PC-3 (cell line): ENCODE results near the gene PDIA6. TPM values are rescaled to one million over a fixed set of nuclear protein-coding genes. Genes with fewer than 3 reads are reported as not detected.

Experiments
- ATAC-seq: fragments of 200-7000 bp; cut with Tn5 transposase; 2 replicates; pipeline ENCODE4 v1.9.1; 2020; ENCODE audit warnings: mild to moderate bottlenecking, moderate library complexity
- BruUV-seq: library from RNA; stranded (reverse); fragments of 400-500 nt; replicated peaks from 2 replicates; lab custom pipeline; 2021; lab: Mats Ljungman, UMichigan
- CTCF ChIA-PET: fragments of 300-600 bp; sonication (Branson Sonifier 250); formaldehyde crosslinking; loops from one replicate; lab custom pipeline; 2022; ENCODE audit warnings: antibody characterized with exemption; lab: Charles Lee
- POLR2A ChIA-PET: fragments of 300-600 bp; sonication (Branson Sonifier 250); formaldehyde crosslinking; loops from one replicate; lab custom pipeline; 2022; ENCODE audit warnings: antibody characterized with exemption; ENCODE audit not compliant: unreplicated experiment; lab: Charles Lee
- DNase-seq: peaks from one replicate; pipeline ENCODE4 v3.0.0-alpha.2; 2015
- H2AFZ ChIP-seq: fragments of 300-600 bp; sonication (generic); 2 replicates; pipeline ENCODE4 v1.6.0; 2016; ENCODE audit warnings: antibody characterized with exemption, low read length
- H3F3A ChIP-seq: fragments of 300-600 bp; sonication (generic); one replicate; pipeline ENCODE4 v1.6.0; 2017; ENCODE audit warnings: antibody characterized with exemption, low read length, control low read depth, mild to moderate bottlenecking; ENCODE audit not compliant: unreplicated experiment
- H3K27ac ChIP-seq: fragments of 300-600 bp; sonication (generic); 2 replicates; pipeline ENCODE4 v1.5.1; 2016; ENCODE audit warnings: mild to moderate bottlenecking, low read length
- H3K27me3 ChIP-seq: fragments of 300-600 bp; sonication (generic); 2 replicates; pipeline ENCODE4 v1.6.1; 2016; ENCODE audit warnings: low read length, mixed read lengths
- H3K36me3 ChIP-seq: fragments of 300-600 bp; sonication (generic); 2 replicates; pipeline ENCODE4 v1.6.1; 2016; ENCODE audit warnings: low read depth, mixed run types, low read length, mixed read lengths
- H3K4me1 ChIP-seq: fragments of 300-600 bp; sonication (generic); 2 replicates; pipeline ENCODE4 v1.5.1; 2016; ENCODE audit warnings: low read length; ENCODE audit not compliant: insufficient read depth
- H3K4me2 ChIP-seq: fragments of 300-600 bp; sonication (generic); 2 replicates; pipeline ENCODE4 v1.6.0; 2016; ENCODE audit warnings: low read length
- H3K4me3 ChIP-seq: fragments of 300-600 bp; sonication (generic); 2 replicates; pipeline ENCODE4 v1.5.1; 2016; ENCODE audit warnings: mild to moderate bottlenecking, low read length, mixed read lengths
- H3K79me2 ChIP-seq: fragments of 300-600 bp; sonication (generic); 2 replicates; pipeline ENCODE4 v1.6.1; 2017; ENCODE audit warnings: low read length, mixed read lengths
- H3K9ac ChIP-seq: fragments of 300-600 bp; sonication (generic); 2 replicates; pipeline ENCODE4 v1.6.0; 2016; ENCODE audit warnings: mild to moderate bottlenecking, low read length
- H3K9me2 ChIP-seq: fragments of 300-600 bp; sonication (generic); replicated peaks from 2 replicates; pipeline ENCODE4 v1.6.1; 2016; ENCODE audit warnings: mixed run types, low read length, mixed read lengths
- H3K9me3 ChIP-seq: fragments of 300-600 bp; sonication (generic); 2 replicates; pipeline ENCODE4 v1.6.1; 2016; ENCODE audit warnings: low read length, mixed read lengths
- H4K20me1 ChIP-seq: fragments of 300-600 bp; sonication (generic); 2 replicates; pipeline ENCODE4 v1.6.1; 2016; ENCODE audit warnings: low read length, mixed read lengths
- CTCF ChIP-seq: fragments of 300-600 bp; sonication (generic); conservative IDR thresholded peaks from 2 replicates; pipeline ENCODE4 v1.5.1; 2017; ENCODE audit warnings: antibody characterized with exemption, low read depth, mild to moderate bottlenecking, low read length
- EZH2 ChIP-seq: fragments of 300-600 bp; sonication (generic); IDR thresholded peaks from one replicate; pipeline ENCODE4 v1.6.1; 2017; ENCODE audit warnings: antibody characterized with exemption, mild to moderate bottlenecking, low read length; ENCODE audit not compliant: unreplicated experiment
- EZH2phosphoT487 ChIP-seq: fragments of 300-600 bp; sonication (generic); IDR thresholded peaks from 2 replicates; pipeline ENCODE4 v1.6.1; 2018; ENCODE audit warnings: mild to moderate bottlenecking, antibody characterized with exemption, low read length, borderline replicate concordance
- intact Hi-C: fragments of 100-400 bp; cut with micrococcal nuclease; formaldehyde crosslinking; loops from 2 replicates; pipeline ENCODE4 v1.9.0; 2023
- total RNA-seq: library from RNA; depleted of rRNA; stranded (reverse); fragments of >200 nt; gene quantifications from 2 replicates; pipeline ENCODE4 v1.2.3, GENCODE V29; 2014

The PDIA6 gene
- total RNA-seq, 1 experiment from 2014 or later = 351 TPM

GRCh38 chr2:10820978-10821695 is 8.6 kb upstream of the PDIA6 start:
- no TSS peak for BruUV-seq
- POLR2A ChIA-PET = no interaction called here
- H3K36me3 ChIP-seq = no peaks in the 10 kb centered on the region
- no peaks in the 10 kb centered on the region for H3K9me2 ChIP-seq
- no peak overlapping the region for H2AFZ ChIP-seq
- no peak for ATAC-seq
- CTCF ChIA-PET = no interaction called here
- no peak for DNase-seq
- no peaks in the 10 kb centered on the region for H3F3A ChIP-seq
- peaks cover 55% of the 10 kb centered on the region for H3K27me3 ChIP-seq
- no peaks in the 10 kb centered on the region for H3K4me1 ChIP-seq
- no peak overlapping the region for H3K27ac ChIP-seq
- no peak overlapping the region for H3K9ac ChIP-seq
- H3K79me2 ChIP-seq = no peaks in the 10 kb centered on the region
- no peak overlapping the region for H3K4me2 ChIP-seq
- H3K9me3 ChIP-seq = no peaks in the 10 kb centered on the region
- H4K20me1 ChIP-seq = no peaks in the 10 kb centered on the region
- TF ChIP-seq EZH2phosphoT487 (no peak), CTCF (no peak), EZH2 (no peak)
- intact Hi-C loops = no loop called here
- H3K4me3 ChIP-seq = no peak overlapping the region

GRCh38 chr2:10820562-10820961 is 8.0 kb upstream of the PDIA6 start:
- no peak overlapping the region for H3K4me3 ChIP-seq
- ChIA-PET POLR2A (no interaction called here), CTCF (no interaction called here)
- H3K4me2 ChIP-seq = no peak overlapping the region
- no peaks in the 10 kb centered on the region for H4K20me1 ChIP-seq
- no peaks in the 10 kb centered on the region for H3F3A ChIP-seq
- H3K9ac ChIP-seq = no peak overlapping the region
- no peaks in the 10 kb centered on the region for H3K79me2 ChIP-seq
- intact Hi-C loops = no loop called here
- H3K27me3 ChIP-seq = peaks cover 49% of the 10 kb centered on the region
- BruUV-seq = no TSS peak
- H3K9me2 ChIP-seq = no peaks in the 10 kb centered on the region
- no peaks in the 10 kb centered on the region for H3K9me3 ChIP-seq
- H3K36me3 ChIP-seq = no peaks in the 10 kb centered on the region
- H3K27ac ChIP-seq = no peak overlapping the region
- ATAC-seq = no peak
- DNase-seq = no peak
- no peak for TF ChIP-seq CTCF
- TF ChIP-seq EZH2 = no peak
- TF ChIP-seq EZH2phosphoT487 = no peak
- no peak overlapping the region for H2AFZ ChIP-seq
- H3K4me1 ChIP-seq = no peaks in the 10 kb centered on the region

DNA sequence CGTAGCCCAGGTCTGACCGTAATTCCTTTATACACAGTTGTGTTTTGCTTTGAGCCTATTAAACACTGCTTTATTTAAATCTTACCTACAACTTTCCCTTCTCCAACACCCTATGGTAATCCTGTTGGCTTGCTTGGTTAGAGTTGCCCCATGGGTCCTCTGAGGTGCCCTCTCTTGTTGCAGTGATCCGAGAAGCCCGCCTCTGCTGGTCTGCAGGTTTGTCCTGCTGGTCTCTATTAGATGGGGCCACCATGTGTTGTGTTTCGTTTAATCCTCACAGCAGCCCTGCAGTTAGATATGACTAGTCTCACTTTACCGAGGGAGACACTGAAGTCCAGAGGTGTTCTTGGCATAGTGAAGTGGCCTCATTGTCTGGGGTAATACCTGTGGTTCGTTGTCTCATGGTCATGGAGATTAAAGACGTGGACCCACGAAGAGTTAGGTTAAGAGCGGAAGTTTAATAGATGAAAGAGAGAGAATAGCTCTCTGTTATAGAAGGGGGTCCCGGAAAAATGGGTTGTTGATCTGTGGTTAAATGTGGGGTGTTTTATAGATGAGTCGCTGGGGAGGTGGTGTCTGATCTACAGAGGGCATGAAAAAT is 7.2 kb upstream of the PDIA6 start:
- no peaks in the 10 kb centered on the region for H4K20me1 ChIP-seq
- H2AFZ ChIP-seq = no peak overlapping the region
- CTCF ChIA-PET = no interaction called here
- H3K9ac ChIP-seq = no peak overlapping the region
- H3K9me3 ChIP-seq = no peaks in the 10 kb centered on the region
- no TSS peak for BruUV-seq
- H3K4me1 ChIP-seq = no peaks in the 10 kb centered on the region
- H3K79me2 ChIP-seq = no peaks in the 10 kb centered on the region
- H3K4me3 ChIP-seq = no peak overlapping the region
- H3K9me2 ChIP-seq = no peaks in the 10 kb centered on the region
- peaks cover 47% of the 10 kb centered on the region for H3K27me3 ChIP-seq
- DNase-seq (no peak), ATAC-seq (no peak)
- POLR2A ChIA-PET = no interaction called here
- no peak for TF ChIP-seq EZH2
- TF ChIP-seq EZH2phosphoT487 = no peak
- no peak for TF ChIP-seq CTCF
- H3K4me2 ChIP-seq = no peak overlapping the region
- intact Hi-C loops = loop anchor here (10.0 kb wide), 1 partner anchor 105 kb away; no protein-coding TSS in a partner anchor
- H3K36me3 ChIP-seq = no peaks in the 10 kb centered on the region
- H3F3A ChIP-seq = no peaks in the 10 kb centered on the region
- no peak overlapping the region for H3K27ac ChIP-seq
